Stimulated activated CD4-positive, alpha-beta T cell treated with anti-CD3 and anti-CD28 coated beads, Interleukin-1b, Interleukin-23, amount 100 ng/mL, for 1 hour (primary cell): ENCODE results near the gene PRRG1.
"Not testable (repeated sequence)": the region's sequence is repeated elsewhere in the genome, so short reads cannot be mapped to it uniquely, and the experiment has no call there.

Source experiments
- DNase-seq, 2 donors: peaks; one replicate each; pipeline ENCODE4 v3.0.0-alpha.2; 2020; ENCODE audit warnings: low read depth in 2 of 2

Gene PRRG1

DNA sequence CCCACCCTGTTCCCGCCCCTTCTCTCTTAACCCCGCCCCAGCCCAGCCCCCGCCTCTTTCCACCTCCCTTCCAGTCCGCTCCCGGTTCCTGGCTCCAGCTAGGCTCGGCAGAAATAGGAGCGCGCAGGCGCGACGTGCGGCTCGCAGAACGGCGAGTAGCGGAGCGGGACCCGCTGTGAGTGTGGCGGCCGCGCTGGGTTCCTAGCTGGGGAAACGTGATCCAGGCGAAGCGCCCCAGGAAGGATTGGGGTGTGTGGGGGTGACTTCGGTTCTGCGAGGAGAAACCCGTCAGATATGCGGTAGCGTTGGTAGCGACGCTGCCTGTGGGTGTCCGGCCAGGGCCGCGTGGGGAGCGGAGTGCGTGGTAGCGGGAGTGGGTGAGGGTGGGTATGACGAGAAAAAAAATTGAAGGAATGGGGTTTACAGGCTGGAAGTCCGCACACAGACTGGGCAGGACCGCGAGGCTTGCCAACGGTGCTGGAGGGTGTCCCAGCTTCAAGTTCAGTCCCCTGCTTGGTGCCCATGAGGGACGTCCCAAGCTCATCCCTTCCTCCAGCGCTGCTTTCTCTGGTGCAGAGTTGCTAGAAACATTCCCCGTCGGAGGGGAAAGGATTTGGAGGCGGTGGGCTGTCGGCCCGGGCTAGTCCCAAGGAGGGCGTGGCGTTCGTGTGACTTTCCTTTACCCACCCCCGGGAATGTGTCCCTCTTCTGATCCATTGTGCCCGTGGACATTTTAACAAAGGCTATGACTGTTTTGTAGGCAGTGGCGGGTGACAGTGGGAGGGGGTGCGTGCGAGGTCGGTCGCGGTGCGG lies at the start of gene PRRG1:
Gene PRRG1 (plus strand): TSS at position 144 of the 813 bp plus-strand sequence. CDS start 56,886 bp downstream, outside the sequence.
- no peak for DNase-seq

DNA sequence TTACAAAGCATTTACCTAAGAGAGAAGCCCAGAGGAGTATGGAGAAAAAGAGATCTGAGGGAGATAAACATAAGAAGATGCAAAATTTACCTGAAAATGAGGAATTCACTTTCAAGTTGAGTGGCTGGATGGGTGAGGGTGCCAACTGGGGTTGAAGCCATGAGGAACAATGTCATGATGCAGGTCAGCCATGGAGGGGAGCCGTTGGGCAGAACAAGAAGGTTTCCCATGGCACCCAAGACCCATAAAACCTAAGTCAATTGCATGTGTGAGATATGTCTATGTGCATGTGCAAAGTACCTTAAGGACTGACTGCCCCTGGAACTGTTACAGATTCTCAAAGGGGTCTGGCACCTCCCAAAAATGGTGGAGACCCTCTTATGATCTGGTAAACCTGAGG lies 46.6 kb upstream of the PRRG1 start:
- DNase-seq: no peak

DNA sequence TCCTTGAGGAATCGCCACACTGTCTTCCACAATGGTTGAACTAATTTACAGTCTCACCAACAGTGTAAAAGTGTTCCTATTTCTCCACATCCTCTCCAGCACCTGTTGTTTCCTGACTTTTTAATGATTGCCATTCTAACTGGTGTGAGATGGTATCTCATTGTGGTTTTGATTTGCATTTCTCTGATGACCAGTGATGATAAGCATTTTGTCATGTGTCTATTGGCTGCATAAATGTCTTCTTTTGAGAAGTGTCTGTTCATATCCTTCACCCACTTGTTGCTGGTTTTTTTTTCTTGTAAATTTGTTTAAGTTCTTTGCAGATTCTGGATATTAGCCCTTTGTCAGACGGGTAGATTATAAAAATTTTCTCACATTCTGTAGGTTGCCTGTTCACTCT lies 43.9 kb upstream of the PRRG1 start:
- not testable (repeated sequence) for DNase-seq

DNA sequence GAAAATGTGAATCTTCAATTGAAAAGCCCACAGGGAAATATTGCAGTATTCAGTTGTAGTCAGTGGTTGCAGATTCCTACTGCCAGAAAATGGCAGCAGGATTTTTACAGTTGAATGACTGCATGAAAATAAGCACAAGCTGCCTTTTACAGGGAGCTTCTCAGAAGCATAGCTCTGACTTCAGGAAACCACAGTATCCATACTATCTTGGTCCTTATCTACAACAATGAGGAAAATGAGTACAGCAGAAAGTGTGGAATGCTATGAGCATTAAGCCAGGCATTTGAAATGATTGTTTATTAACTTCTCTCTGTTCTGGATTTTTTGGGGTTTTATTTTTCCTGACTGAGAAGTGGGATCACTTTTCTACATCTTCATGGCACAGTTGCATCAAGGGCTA lies 34.6 kb upstream of the PRRG1 start:
- DNase-seq: no peak

DNA sequence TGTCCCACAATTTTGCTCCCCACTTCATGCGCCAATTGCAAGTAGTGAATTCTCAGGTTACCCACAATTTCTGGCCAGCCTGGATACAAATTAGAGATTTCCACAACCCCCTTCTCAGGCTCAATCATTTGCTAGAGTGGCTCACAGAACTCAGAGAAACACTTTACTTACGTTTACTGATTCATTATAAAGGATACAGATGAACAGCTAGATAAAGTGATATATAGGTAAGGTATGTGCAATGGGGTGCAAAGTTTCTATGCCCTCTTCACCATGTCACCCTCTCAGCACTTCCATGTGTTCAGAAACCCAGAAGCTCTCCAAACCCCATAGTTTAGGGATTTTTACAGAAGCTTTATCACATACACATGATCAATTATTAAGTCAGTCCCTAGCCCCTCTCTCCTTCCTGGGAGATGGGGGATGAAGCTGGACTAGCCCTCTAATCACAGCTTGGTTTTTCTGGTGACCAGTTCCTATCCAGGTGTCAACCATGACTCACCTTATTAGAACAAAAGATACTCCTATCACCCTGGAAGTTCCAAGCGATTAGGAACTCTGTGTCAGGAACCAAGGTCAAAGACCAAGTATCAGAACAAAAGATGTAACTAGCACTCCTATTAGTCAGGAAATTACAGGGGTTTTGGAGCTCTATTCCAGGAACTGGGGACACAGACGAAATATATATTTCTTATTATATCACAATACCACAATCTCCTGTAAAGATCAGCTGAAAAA lies 33.5 kb upstream of the PRRG1 start:
- DNase-seq: no peak

DNA sequence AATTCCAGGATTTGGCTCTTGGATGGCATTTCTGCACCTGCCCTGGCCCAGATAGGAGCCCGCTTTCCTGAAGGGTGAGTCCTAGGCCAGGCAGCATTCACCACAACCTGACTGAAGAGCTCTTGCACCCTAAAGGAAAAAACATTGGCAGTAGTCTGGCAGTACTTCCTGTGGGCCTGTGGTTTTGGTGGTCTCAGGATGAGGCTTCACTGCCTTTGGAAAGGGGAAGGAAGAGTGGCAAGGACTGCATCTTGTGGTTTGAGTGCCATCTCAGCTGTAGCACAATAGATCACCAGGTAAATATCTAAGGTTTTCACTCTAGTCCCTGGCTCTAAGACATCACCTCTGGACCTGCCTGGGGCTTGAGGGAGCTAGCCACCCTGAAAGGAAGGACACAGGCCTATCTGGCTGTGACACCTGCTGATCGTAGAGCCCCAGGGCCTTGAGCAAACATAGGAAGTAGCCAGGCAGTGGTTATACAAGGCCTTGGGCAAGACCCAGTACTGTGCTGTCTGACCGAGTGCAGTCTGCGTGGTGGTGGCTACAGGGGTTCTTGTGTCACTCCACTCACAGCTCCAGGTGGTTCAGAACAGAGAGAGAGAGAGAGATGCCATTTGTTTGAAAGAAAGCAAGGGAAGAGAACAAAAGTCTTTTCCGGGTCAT lies 28.5 kb upstream of the PRRG1 start:
- no peak for DNase-seq

DNA sequence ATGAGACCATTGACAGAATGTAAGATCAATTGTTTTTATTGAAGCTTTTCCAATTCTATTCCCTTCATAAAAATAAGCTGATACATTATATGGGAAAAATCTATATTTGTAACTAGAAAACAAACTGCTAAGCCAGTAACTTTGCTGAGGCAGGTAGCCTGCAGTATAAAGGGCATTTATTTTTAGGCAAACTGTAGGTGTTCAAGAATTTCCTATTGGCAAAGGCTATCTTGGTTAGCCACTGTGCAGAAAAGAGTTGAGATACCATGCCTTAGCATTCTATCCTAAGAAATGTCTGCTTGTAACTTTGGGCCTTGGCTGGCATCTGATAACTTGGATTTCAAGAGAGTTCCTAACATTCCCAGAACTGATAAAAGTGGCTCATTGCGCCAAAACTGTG lies 18.5 kb upstream of the PRRG1 start:
- DNase-seq: no peak

DNA sequence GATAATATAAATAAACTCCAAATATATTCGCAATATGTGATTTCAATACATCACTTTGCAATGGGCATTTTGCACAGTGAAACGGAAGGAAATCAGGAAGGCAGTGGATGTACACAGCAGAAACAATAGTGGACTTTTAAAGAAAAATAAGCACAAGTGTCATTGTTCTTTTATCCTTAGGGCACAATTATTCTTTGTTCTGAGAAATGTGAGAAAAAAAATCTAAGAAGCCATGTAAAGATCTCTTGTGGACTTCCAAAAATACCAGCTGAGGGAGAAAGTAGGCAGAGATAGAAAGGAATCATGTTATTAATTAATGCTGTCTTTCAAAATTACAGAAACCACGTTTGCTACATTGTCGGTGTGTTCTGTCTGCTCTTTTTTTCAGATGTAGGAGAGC lies 17.6 kb upstream of the PRRG1 start:
- no peak for DNase-seq

DNA sequence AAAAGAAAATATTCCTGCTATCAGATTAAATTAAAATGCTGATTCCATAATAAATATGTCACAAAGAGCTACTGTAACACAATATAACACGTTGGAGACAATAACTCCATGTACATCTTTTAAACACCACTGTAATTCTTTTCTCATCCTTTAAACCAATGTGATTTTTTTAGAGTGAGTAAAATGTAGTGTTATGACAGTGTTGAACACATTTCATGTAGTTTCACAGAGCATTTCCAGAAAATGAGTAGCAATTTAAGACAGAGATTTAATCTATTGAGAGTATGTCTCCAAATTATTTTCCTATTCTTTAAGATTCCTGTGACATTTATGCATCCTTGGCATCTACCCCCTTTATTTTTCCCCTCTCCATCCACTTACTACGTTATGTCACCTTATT lies 17.1 kb upstream of the PRRG1 start:
- DNase-seq: no peak

DNA sequence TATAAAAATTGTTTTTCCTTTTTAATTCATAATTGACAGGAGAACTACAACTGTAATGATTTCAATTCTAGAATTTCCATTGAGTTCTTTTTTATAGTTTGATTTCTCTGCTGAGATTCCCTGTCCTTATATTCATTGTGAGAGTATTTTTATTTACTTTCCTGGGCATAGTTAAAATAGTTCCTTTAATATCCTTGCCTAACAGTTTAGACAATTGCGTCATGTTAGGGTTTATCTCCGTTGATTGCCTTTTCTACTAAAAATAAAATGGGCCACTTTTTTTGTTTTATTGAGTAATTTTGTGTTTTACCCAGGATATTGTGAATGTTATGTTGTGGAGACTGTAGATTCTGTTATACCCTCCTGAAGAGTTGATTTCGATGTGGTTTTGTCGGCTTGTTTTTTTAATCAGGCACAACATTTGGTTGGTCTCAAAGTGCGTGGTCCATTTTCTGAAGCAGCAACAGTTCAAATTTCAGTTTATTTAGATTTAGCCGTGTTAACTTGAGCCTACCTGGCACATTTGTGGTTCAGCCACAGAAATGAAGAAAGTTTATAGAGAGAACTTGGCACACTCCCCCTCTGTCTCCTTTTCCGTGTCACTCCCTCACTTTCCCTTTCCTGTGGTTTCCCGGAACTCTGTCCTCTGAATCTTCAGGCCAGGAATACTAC lies 16.0 kb upstream of the PRRG1 start:
- DNase-seq: no peak

DNA sequence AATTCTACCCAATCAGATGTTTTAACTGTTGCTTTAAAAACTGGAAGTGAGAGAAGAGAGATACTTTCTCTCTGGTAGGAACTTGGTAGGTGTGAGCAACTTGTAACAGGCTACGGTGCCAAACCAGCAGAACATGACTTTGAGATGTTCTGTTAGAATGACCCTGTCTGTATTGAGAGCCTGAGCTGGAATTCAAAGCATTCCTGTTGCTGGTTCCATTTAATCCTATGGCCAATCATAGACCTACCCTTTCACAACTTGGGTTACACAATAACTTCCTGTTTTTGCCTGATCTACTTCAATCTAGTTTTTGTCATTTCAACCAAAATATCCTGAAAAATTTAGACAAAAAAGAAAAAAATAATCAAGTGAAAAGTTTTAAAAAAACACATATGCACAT lies 1.7 kb upstream of the PRRG1 start:
- DNase-seq: no peak

DNA sequence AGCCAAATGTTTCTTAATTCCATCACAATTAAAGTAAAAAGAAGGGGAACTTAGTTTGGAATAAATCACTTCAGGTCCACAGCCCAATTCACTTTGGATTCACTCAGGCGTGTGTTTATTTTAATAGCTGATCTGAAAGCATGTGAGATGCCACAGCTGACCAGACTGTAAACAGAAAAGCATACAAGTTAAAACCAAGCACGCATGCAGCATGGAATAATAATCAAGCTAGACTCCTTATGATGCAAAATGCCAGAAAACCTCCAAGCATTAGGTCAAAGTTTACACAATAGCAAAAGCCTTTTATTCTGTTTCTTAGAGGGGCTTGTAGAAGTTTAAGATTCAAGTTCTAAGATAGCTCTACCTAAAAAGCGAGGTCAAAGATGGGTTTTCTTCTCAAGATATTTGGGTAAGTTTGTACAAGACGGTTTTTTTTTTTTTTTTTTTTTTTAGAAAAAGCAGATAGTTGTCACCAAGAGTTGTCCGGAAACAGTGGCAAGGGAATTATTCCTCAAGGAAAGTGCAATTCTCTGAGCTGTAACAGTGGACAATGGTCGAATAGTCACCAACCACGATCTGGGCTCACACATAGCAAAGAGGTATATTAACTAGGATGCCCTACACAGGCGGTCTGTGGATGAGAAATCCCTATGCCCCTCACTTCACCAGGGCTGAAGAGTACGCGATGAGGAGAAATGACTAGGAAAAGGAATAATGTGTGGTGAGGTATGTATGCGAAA lies 763 bp upstream of the PRRG1 start:
- DNase-seq: no peak

DNA sequence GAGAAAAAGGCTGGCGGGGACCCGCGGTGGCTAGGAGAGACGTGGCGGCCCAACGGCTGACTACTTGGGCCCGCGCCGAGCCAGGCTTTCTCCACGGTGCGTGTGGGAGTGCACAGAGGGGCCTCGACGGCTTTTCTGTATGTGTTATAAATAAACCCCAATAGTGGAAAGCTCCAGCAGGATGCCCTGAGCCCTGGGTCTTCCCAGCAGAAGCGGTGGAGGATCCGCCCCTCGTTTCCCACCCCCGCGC lies 268 bp upstream of the PRRG1 start:
- no peak for DNase-seq

DNA sequence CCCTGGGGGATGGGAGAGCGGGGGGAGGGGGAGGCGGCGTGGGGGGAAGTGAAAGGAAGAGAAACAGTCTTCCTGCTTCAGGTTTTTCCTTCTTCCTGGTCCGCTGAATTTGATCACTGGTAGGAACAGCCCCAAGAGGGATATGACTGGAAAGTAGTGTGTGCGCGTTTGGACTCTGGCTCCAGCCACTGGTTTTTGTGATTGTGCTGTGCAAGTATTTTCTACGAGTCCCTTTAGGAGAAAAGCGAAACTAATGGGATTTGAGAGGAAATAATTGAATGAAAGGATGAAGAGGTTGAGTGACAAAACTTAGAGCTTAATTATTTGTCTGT lies 836 bp downstream of the PRRG1 start:
- no peak for DNase-seq

DNA sequence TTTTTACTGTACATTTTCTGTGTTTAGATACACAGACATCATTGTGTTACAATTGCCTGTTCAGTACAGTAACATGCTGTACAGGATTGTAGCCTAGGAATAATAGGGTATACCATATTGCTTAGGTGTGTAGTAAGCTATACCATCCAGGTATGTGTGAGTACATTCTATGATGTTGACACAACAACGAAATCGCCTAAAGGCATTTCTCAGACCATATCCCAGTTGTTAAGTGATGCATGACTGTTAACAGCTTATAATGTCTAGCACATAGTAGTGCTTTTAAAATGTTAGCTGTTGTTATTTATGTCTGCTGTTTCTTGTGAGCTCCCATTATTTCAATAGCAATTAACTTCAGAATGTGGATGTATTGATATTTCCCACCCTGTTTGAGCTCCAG lies 4.5 kb downstream of the PRRG1 start:
- no peak for DNase-seq

DNA sequence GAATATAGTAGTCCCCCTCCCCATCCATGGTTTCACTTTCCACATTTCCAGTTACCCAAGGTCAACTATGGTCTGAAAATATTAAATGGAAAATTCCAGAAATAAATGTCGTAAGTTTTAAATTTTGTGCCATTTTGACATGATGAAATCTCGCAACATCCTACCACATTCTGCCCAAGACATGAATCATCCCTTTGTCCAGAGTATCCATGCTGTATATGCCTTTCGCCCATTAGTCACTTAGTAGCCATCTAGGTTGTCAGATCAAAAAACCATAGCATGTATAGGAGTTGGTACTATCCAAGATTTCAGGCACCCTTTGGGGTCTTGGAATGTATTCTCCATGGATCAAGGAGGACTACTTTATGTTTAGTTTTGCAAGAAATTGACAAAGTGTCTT lies 8.3 kb downstream of the PRRG1 start:
- DNase-seq: no peak

DNA sequence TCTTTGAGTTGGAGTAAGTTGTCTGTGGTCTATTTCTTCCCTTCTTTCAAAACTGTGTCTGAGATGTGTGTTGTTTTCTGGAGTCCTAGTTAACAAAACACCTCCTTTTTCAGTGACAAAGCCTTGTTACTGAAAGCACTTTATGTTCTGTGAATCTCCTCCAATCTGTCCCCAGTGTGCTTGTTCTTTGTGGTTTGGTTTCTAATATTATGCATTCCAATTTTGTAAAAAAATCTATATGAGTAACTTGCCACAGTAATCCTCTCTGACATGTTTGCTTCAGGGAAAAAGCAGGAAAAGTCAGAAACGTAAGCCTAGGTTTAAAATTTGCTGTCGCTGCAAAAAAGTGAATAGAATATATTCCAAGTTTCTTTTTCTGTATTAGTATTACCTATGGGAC lies 12.4 kb downstream of the PRRG1 start:
- DNase-seq: no peak

DNA sequence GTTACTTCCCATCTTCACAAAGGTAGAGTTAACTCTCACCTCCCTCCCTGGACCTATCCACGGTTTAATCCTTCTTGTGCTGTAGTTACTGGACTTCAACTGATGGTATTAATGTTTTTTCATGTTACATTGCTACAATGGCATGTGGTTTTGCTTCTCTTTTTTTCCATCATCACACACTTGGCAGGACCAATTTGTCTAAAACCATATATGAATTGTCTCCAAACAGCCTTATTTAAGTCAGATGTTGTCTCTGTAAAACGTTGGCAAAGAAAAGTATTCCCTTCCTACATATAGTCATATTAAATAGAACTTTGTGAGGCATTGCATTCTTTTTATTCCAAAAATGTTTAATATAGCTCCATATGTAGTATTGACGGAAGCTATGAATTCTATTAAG lies 15.5 kb downstream of the PRRG1 start:
- DNase-seq: no peak

DNA sequence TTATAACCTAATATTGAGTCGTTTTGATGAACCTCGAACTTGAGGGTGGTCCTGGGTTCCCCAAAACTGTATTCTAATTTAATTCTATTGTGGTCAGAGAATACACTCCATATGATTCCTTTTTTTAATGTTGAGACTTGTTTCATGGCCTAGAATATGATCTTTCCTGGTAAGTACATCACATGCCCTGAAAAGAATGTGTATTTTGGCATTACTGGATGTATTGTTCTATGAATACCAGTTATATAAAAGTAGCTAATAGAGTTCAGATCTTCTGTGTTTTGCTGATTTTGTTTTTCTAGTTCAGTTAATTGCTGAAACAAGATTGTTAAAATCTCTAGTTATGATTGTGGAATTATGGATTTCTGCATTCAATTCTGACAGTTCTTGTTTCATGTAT lies 18.8 kb downstream of the PRRG1 start:
- DNase-seq: no peak

DNA sequence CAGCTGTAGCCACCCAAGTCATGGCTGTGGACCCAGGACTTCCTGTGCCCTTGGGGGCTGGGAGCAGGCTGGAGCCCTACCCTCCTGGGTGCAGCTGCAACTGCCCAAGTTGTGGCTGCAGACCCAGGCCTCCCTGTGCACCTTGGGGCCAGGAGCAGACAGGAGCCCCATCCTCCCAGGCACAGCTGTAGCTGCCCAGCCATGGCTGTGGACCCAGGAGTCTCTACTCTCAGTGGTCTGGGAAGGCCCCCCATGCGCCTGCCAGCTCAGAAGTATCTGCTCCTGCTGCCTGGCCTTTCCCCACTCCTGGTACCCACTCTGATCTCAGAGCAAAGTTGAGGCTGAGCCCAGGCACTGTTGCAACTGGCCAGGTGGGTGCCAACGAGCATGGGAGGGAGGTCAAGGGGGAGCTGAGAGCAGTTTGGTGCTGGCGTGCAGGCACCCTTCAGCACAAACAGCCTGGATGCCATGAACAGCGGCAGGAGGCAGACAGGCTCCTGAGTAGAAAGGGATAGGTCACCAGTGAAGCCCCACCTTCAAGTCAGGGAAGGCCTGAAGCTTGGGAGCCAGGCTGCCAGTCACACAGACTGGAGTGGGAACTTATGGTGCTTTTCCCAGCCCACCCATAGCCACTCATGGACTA lies 21.5 kb downstream of the PRRG1 start:
- DNase-seq: no peak

DNA sequence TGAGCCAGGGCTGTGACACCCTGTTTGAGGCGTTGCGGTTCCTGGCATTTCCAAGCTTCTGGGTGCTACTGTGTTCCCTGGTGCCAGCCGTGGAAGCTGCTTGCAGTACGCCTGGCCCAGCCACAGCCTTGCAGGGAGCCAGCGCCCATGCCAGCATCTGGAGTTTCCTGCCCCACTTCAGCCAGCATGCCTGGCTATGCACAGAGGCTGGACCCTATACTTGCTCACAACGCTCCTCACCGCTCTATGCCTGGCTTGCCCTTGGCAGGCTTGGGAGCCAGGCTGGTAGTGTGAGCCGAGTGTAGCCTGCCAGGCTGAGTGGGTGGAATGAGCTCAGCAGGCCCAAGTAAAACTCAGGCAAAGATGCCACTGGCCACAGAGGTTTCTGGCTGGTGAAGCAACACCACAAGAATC lies 22.4 kb downstream of the PRRG1 start:
- DNase-seq: no peak

DNA sequence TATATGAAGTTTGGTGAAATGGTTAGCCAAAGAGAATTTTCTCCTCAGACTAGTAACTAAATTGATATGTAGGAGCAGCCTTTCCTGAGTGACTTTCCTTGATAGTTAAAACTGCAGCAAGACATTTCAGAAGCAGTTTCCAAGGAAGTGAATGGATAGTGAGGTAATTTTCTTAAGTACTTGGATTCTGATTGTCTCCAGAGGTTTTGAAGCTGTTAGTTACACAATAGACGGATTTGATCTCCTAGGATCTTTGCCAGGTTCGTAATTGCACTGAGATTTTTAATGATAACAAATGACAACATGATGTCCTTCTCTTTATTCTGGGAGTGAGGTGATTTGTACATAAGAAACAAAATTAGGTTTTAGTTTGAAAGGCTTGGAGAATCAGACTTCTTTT lies 29.2 kb downstream of the PRRG1 start:
- no peak for DNase-seq
